GM13977 (cell line): ENCODE data around the gene TAF4.
"Not testable (repeated sequence)": the region's sequence is repeated elsewhere in the genome, so short reads cannot be mapped to it uniquely, and the experiment has no call there.

Experiments
- DNase-seq: peaks from one replicate; pipeline ENCODE4 v3.0.0; 2012; ENCODE audit warnings: low spot score
- CTCF ChIP-seq: IDR thresholded peaks from 2 replicates; pipeline ENCODE4 v1.5.1; 2012; ENCODE audit warnings: mild to moderate bottlenecking, control low read depth; ENCODE audit not compliant: insufficient read depth; ENCODE audit errors: extremely low read depth, missing control alignments
- in situ Hi-C: fragments of 300-500 bp; cut with MboI; formaldehyde crosslinking; loops from one replicate; pipeline ENCODE4 v1.12.0; 2022; ENCODE audit warnings: low sequenced_read_pairs, low pct_unique_long_range_greater_than_20kb, mixed read lengths, inconsistent platforms; ENCODE audit not compliant: unreplicated experiment

The TAF4 gene

DNA sequence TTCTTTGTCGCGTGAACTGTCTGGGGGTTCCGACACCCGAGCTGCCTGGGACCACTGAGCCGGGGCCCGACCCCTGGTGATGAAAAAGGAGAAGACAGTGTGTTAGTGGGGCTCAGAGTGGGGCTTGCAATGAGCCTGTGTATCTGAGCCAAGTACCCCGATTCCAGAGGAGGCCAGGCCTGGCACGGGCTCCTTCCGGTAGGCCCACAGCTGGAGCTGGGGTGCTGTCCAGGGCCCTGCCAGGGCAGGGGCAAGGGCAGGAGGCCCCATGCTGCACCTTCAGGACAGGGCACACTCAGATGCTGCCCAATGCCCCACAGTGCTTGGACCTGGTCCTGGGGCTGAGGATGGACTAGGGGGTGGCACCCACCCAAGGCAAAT lies 89.4 kb downstream of the TAF4 start:
- no peak for DNase-seq
- in situ Hi-C loops, result no loop called here
- TF ChIP-seq CTCF, result no peak

- DNase-seq, result no peak
- in situ Hi-C loops, result no loop called here
- no peak for TF ChIP-seq CTCF
Measured at GRCh38 chr20:61975407-61976129, 90.1 kb downstream of the TAF4 start.

DNA sequence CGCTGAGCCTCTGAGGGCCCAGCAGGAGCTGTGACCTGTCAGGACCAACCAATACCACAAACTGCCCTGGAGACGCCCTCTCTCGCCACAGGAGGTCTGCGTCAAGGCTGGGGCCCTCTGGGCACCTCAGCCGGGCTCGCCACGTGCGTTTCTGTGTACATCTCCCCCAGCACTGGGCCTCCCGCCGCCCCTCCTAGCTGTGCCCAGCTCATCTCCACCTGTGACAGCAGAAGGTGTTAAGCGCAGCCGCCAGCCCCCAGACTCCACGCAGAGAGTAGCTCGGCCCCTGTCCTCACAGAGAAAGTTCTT lies 91.4 kb downstream of the TAF4 start:
- DNase-seq, result no peak
- no peak for TF ChIP-seq CTCF
- in situ Hi-C loops, result no loop called here

- no peak for DNase-seq
- in situ Hi-C loops, result no loop called here
- TF ChIP-seq CTCF, result no peak
Measured at GRCh38 chr20:61973515-61974356, 91.9 kb downstream of the TAF4 start.

GRCh38 chr20:61972636-61973508 lies 92.8 kb downstream of the TAF4 start:
- TF ChIP-seq CTCF, result no peak
- no peak for DNase-seq
- in situ Hi-C loops, result no loop called here

DNA sequence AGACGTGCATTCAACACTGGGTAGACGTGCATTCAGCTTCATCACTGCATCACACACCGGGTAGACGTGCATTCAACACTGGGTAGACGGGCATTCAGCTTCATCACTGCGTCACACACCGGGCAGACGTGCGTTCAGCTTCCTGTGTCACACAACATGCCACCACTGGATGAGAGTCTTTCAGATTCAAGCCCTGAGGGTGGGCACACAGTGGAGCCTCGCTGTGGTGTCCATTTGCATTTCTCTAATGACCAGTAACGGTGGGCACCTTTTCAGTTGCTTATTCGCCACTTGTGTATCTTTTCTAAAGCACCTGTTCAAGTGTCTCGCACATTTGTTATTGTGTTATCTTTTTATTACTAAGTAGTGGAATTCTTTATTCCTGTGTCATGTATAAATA lies 94.1 kb downstream of the TAF4 start:
- DNase-seq, in situ Hi-C loops: not testable (repeated sequence)

DNA sequence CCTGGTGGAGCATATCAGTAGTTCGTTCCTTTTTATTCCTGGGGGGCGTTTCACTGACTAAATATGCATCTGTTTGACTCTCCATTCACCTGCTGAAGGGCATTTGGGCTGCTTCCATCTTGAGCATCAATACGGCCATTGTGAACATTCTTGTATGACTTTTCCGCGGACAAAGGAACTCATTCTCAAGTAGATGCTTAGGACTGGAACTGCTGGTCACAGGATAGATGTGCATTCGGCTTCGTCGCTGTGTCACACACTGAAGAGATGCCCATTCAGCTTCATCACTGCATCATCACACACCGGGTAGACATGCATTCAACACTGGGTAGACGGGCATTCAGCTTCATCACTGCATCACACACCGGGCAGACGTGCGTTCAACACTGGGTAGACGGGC lies 95.3 kb downstream of the TAF4 start:
- in situ Hi-C loops, result no loop called here
- no peak for TF ChIP-seq CTCF
- DNase-seq, result no peak
